BLaER1 treated with 17β-estradiol and CSF1 and Interleukin-3, amounts not matched to agents 10 nM and 100 nM (cell line): Measurements from ENCODE around the gene NUP210L.
"Not testable (repeated sequence)": the region's sequence is repeated elsewhere in the genome, so short reads cannot be mapped to it uniquely, and the experiment has no call there.

Experiments used
- H3K27ac ChIP-seq, 11 experiments: shearing (Covaris generic); formaldehyde crosslinking; 2 replicates each; pipeline ENCODE4 v1.8.1; 2022
- H3K27me3 ChIP-seq, 11 experiments: shearing (Covaris generic); formaldehyde crosslinking; 2 replicates each; pipeline ENCODE4 v1.8.1; 2022
- H3K36me3 ChIP-seq, 11 experiments: shearing (Covaris generic); formaldehyde crosslinking; 2 replicates each; pipeline ENCODE4 v1.8.1; 2022
- H3K4me1 ChIP-seq, 10 experiments: shearing (Covaris generic); formaldehyde crosslinking; 2 replicates each; pipeline ENCODE4 v1.8.1; 2022
- H3K4me2 ChIP-seq, 11 experiments: shearing (Covaris generic); formaldehyde crosslinking; 2 replicates each; pipeline ENCODE4 v1.8.1; 2022
- H3K4me3 ChIP-seq, 10 experiments: shearing (Covaris generic); formaldehyde crosslinking; 2 replicates each; pipeline ENCODE4 v1.8.1; 2022
- H3K9ac ChIP-seq, 11 experiments: shearing (Covaris generic); formaldehyde crosslinking; 2 replicates each; pipeline ENCODE4 v1.8.1; 2022
- H3K9me3 ChIP-seq, 11 experiments: shearing (Covaris generic); formaldehyde crosslinking; replicated peaks in 1 of 11; 2 replicates each; pipeline ENCODE4 v1.8.1; 2022
- H4K20me1 ChIP-seq, 11 experiments: shearing (Covaris generic); formaldehyde crosslinking; 2 replicates each; pipeline ENCODE4 v1.8.1; 2022
- Cebpa-rat ChIP-seq, 11 experiments: shearing (Covaris generic); IDR thresholded peaks; 2 replicates each; pipeline ENCODE4 v1.8.1; 2022

The NUP210L gene

GRCh38 chr1:154000420-154000819 lies 154.5 kb downstream of the NUP210L start:
- H3K27ac ChIP-seq: no peak overlapping the region

GRCh38 chr1:153996882-153997281 lies 158.0 kb downstream of the NUP210L start:
- Histone ChIP-seq H4K20me1 (peaks cover 12 to 47% (median 30%) of the 10 kb centered on the region in 11 experiments; a peak in 16 of 22 replicates), H3K4me1 (peaks cover 11 to 36% (median 22%) of the 10 kb centered on the region in 10 experiments), H3K36me3 (peaks cover 34 to 42% (median 40%) of the 10 kb centered on the region in 11 experiments)
- not testable (repeated sequence) for H3K9me3 ChIP-seq, H3K4me2 ChIP-seq, H3K9ac ChIP-seq, H3K4me3 ChIP-seq, H3K27me3 ChIP-seq, H3K27ac ChIP-seq

More at GRCh38 chr1:154000420-154000819, 154.5 kb downstream of the NUP210L start:
- no peak for TF ChIP-seq Cebpa-rat (IDR thresholded peaks at IDR 0.05)
- Histone ChIP-seq H4K20me1 (peaks cover 0 to 11% (median 0%) of the 10 kb centered on the region in 11 experiments; a peak in 3 of 22 replicates), H3K4me1 (peaks cover 0 to 7% (median 0%) of the 10 kb centered on the region in 10 experiments; a peak in 4 of 20 replicates), H3K27me3 (no peaks in the 10 kb centered on the region), H3K4me2 (no peak overlapping the region; a peak in 2 of 22 replicates), H3K9ac (no peak overlapping the region), H3K36me3 (peaks cover under 1 to 7% (median 5%) of the 10 kb centered on the region in 11 experiments; a peak in 14 of 22 replicates), H3K4me3 (no peak overlapping the region), H3K9me3 (no peaks in the 10 kb centered on the region)

GRCh38 chr1:153995640-153996039 lies 159.2 kb downstream of the NUP210L start:
- Histone ChIP-seq H3K9me3 (no peaks in the 10 kb centered on the region), H3K4me2 (no peak overlapping the region), H3K27me3 (no peaks in the 10 kb centered on the region), H3K27ac (no peak overlapping the region), H3K9ac (no peak overlapping the region), H3K4me1 (peaks cover 17 to 39% (median 26%) of the 10 kb centered on the region in 10 experiments), H3K4me3 (no peak overlapping the region), H3K36me3 (peaks cover 37 to 50% (median 46%) of the 10 kb centered on the region in 11 experiments), H4K20me1 (peaks cover 15 to 49% (median 34%) of the 10 kb centered on the region in 11 experiments; a peak in 16 of 22 replicates)
- TF ChIP-seq Cebpa-rat (IDR thresholded peaks at IDR 0.05): no peak

- no peak for TF ChIP-seq Cebpa-rat (IDR thresholded peaks at IDR 0.05)
- H3K9ac ChIP-seq: no peak overlapping the region
- H3K27ac ChIP-seq: no peak overlapping the region
- no peaks in the 10 kb centered on the region for H3K9me3 ChIP-seq
- H3K4me1 ChIP-seq: peaks cover 18 to 37% (median 26%) of the 10 kb centered on the region in 10 experiments
- peaks cover 15 to 49% (median 34%) of the 10 kb centered on the region in 11 experiments; a peak in 16 of 22 replicates for H4K20me1 ChIP-seq
- peaks cover 37 to 50% (median 46%) of the 10 kb centered on the region in 11 experiments for H3K36me3 ChIP-seq
- no peaks in the 10 kb centered on the region for H3K27me3 ChIP-seq
- H3K4me2 ChIP-seq: no peak overlapping the region
- H3K4me3 ChIP-seq: no peak overlapping the region
Measured at GRCh38 chr1:153995202-153995601, 159.7 kb downstream of the NUP210L start.

GRCh38 chr1:153991806-153992205 lies 163.1 kb downstream of the NUP210L start:
- peak overlapping the region; percentile 86 to 98 (median 95) for H3K4me2 ChIP-seq
- H3K27me3 ChIP-seq: no peaks in the 10 kb centered on the region
- peaks cover 15 to 49% (median 34%) of the 10 kb centered on the region in 11 experiments; a peak in 16 of 22 replicates for H4K20me1 ChIP-seq
- peak overlapping the region; percentile 73 to 93 (median 80) for H3K4me3 ChIP-seq
- peaks cover 39 to 62% (median 46%) of the 10 kb centered on the region in 10 experiments for H3K4me1 ChIP-seq
- peak overlapping the region; percentile 88 to 99 (median 95) for H3K9ac ChIP-seq
- TF ChIP-seq Cebpa-rat (IDR thresholded peaks at IDR 0.05): no peak
- peak overlapping the region in 10 of 11 experiments; percentile 92 to 99 (median 94); a peak in 20 of 22 replicates for H3K27ac ChIP-seq
- peaks cover 37 to 50% (median 46%) of the 10 kb centered on the region in 11 experiments for H3K36me3 ChIP-seq
- H3K9me3 ChIP-seq: no peaks in the 10 kb centered on the region

GRCh38 chr1:153991151-153991630 lies 163.7 kb downstream of the NUP210L start:
- peaks cover 41 to 66% (median 51%) of the 10 kb centered on the region in 10 experiments for H3K4me1 ChIP-seq
- H3K36me3 ChIP-seq: peaks cover 37 to 50% (median 46%) of the 10 kb centered on the region in 11 experiments
- no peaks in the 10 kb centered on the region for H3K27me3 ChIP-seq
- peak overlapping the region; percentile 92 to 99 (median 95) for H3K27ac ChIP-seq
- H3K9ac ChIP-seq: peak overlapping the region; percentile 88 to 99 (median 95)
- peak overlapping the region; percentile 86 to 98 (median 95) for H3K4me2 ChIP-seq
- H3K9me3 ChIP-seq: no peaks in the 10 kb centered on the region
- peak overlapping the region; percentile 73 to 93 (median 80) for H3K4me3 ChIP-seq
- TF ChIP-seq Cebpa-rat (IDR thresholded peaks at IDR 0.05): no peak
- peaks cover 15 to 47% (median 34%) of the 10 kb centered on the region in 11 experiments; a peak in 16 of 22 replicates for H4K20me1 ChIP-seq

GRCh38 chr1:153990468-153991150 lies 164.3 kb downstream of the NUP210L start, which contains the start of gene RPS27:
RPS27 (plus strand) TSS chr1:153990762; CDS start chr1:153990797, 35 bp downstream.
- H4K20me1 ChIP-seq: peaks cover 15 to 46% (median 34%) of the 10 kb centered on the region in 11 experiments; a peak in 16 of 22 replicates
- no peaks in the 10 kb centered on the region for H3K27me3 ChIP-seq
- H3K27ac ChIP-seq: peak within 1 kb of the TSS; percentile 92 to 99 (median 95)
- H3K9me3 ChIP-seq: no peaks in the 10 kb centered on the region
- peaks cover 42 to 67% (median 54%) of the 10 kb centered on the region in 10 experiments for H3K4me1 ChIP-seq
- H3K4me3 ChIP-seq: peak within 1 kb of the TSS; percentile 73 to 93 (median 80)
- H3K36me3 ChIP-seq: peaks cover 37 to 46% (median 43%) of the 10 kb centered on the region in 11 experiments
- TF ChIP-seq Cebpa-rat (IDR thresholded peaks at IDR 0.05): peak in 3 of 11 experiments; percentile 53 to 72 (median 60); a peak in 5 of 22 replicates
- peak within 1 kb of the TSS; percentile 88 to 99 (median 95) for H3K9ac ChIP-seq
- H3K4me2 ChIP-seq: peak within 1 kb of the TSS; percentile 86 to 98 (median 95)

DNA sequence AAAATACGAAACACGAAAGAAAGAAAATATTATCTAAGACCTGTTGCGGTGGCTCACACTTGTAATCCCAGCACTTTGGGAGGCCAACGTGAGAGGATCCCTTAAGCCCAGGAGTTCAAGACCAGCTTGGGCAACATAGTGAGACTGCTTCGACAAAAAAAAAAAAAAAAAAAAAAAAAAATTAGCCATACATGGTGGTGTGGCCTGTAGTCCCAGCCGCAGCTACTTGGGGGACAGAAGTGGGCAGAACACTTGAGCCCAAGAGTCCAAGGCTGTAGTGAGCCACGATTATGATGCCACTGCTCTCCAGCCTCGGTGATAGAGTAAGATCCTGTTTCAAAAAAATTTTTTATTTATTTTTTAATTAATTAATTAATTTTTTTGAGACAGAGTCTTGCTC lies 167.3 kb downstream of the NUP210L start:
- peak overlapping the region; percentile 51 to 85 (median 80); a peak in 20 of 22 replicates for H3K9ac ChIP-seq
- H3K4me3 ChIP-seq: peak overlapping the region in 8 of 10 experiments; percentile 41 to 80 (median 70); a peak in 13 of 20 replicates
- H3K9me3 ChIP-seq: no peaks in the 10 kb centered on the region
- H4K20me1 ChIP-seq: peaks cover 2 to 18% (median 11%) of the 10 kb centered on the region in 11 experiments; a peak in 14 of 22 replicates
- H3K4me1 ChIP-seq: peaks cover 58 to 73% (median 66%) of the 10 kb centered on the region in 10 experiments
- H3K27ac ChIP-seq: peak overlapping the region; percentile 49 to 89 (median 81); a peak in 21 of 22 replicates
- H3K36me3 ChIP-seq: peaks cover 13 to 31% (median 23%) of the 10 kb centered on the region in 11 experiments
- peak overlapping the region; percentile 79 to 100 (median 97) for H3K4me2 ChIP-seq
- no peak for TF ChIP-seq Cebpa-rat (IDR thresholded peaks at IDR 0.05)
- no peaks in the 10 kb centered on the region for H3K27me3 ChIP-seq
